Measurements from ENCODE around the gene BMI1. TPM values are rescaled to one million over a fixed set of nuclear protein-coding genes. Genes with fewer than 3 reads are reported as not detected.

The BMI1 gene
- total RNA-seq, 1 donor from 2014 or later, result 49.9 TPM

- TF ChIP-seq, protein P1, sequence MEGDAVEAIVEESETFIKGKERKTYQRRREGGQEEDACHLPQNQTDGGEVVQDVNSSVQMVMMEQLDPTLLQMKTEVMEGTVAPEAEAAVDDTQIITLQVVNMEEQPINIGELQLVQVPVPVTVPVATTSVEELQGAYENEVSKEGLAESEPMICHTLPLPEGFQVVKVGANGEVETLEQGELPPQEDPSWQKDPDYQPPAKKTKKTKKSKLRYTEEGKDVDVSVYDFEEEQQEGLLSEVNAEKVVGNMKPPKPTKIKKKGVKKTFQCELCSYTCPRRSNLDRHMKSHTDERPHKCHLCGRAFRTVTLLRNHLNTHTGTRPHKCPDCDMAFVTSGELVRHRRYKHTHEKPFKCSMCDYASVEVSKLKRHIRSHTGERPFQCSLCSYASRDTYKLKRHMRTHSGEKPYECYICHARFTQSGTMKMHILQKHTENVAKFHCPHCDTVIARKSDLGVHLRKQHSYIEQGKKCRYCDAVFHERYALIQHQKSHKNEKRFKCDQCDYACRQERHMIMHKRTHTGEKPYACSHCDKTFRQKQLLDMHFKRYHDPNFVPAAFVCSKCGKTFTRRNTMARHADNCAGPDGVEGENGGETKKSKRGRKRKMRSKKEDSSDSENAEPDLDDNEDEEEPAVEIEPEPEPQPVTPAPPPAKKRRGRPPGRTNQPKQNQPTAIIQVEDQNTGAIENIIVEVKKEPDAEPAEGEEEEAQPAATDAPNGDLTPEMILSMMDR (conservative IDR thresholded peaks at IDR 0.05), result no peak
- peaks cover 50% of the 10 kb centered on the region for H3K4me1 Mint-ChIP-seq
- H3K9me3 Mint-ChIP-seq, result no peaks in the 10 kb centered on the region
- no peak for DNase-seq (ENCODE audit: low read depth, low spot score)
- peak overlapping the region; percentile 96 for H3K4me3 Mint-ChIP-seq
- H3K27ac Mint-ChIP-seq (ENCODE audit: unreplicated experiment), result no peak overlapping the region
- H3K27me3 Mint-ChIP-seq (ENCODE audit: low read depth), result peaks cover 63% of the 10 kb centered on the region
- peaks cover 11% of the 10 kb centered on the region for H3K36me3 Mint-ChIP-seq (ENCODE audit: low read depth)
Observed at GRCh38 chr10:22323538-22324305, 2.8 kb downstream of the BMI1 start.

DNA sequence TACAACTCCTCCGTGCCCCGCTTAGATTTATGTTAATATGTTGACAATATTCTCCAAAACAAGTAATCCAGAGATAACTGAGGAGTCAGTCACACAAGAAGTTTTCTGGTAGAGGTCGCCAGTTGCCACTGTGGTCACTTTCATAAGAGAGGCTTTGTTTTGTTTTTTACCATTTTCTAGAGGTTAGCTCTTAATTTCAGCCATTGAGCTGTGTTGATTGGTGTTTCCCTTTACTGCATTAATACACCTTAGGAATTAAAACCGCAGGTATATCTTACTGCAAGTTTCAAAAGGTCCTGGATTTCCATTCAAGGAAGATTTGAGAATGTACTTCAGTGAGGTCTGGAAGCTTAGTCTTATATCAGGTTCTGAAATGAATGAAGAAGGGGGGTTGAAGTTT lies 3.5 kb downstream of the BMI1 start:
- Mint-ChIP-seq H3K9me3 (no peaks in the 10 kb centered on the region), H3K27me3 (ENCODE audit: low read depth) (peaks cover 56% of the 10 kb centered on the region), H3K36me3 (ENCODE audit: low read depth) (peaks cover 14% of the 10 kb centered on the region), H3K27ac (ENCODE audit: unreplicated experiment) (no peak overlapping the region), H3K4me1 (peaks cover 50% of the 10 kb centered on the region), H3K4me3 (peak overlapping the region; percentile 96)
- DNase-seq (ENCODE audit: low read depth, low spot score), result no peak
- TF ChIP-seq, protein P1 (conservative IDR thresholded peaks at IDR 0.05), result no peak

- peaks cover 56% of the 10 kb centered on the region for H3K27me3 Mint-ChIP-seq (ENCODE audit: low read depth)
- TF ChIP-seq, protein P1 (conservative IDR thresholded peaks at IDR 0.05), result no peak
- H3K27ac Mint-ChIP-seq (ENCODE audit: unreplicated experiment), result no peak overlapping the region
- DNase-seq (ENCODE audit: low read depth, low spot score), result no peak
- peaks cover 18% of the 10 kb centered on the region for H3K36me3 Mint-ChIP-seq (ENCODE audit: low read depth)
- H3K4me1 Mint-ChIP-seq, result peaks cover 45% of the 10 kb centered on the region
- peak overlapping the region; percentile 96 for H3K4me3 Mint-ChIP-seq
- no peaks in the 10 kb centered on the region for H3K9me3 Mint-ChIP-seq
Observed at GRCh38 chr10:22324893-22325271, 4.0 kb downstream of the BMI1 start.

- H3K27me3 Mint-ChIP-seq (ENCODE audit: low read depth), result peaks cover 51% of the 10 kb centered on the region
- H3K36me3 Mint-ChIP-seq (ENCODE audit: low read depth), result peaks cover 15% of the 10 kb centered on the region
- H3K4me3 Mint-ChIP-seq, result peak overlapping the region; percentile 96
- DNase-seq (ENCODE audit: low read depth, low spot score), result peak; percentile 65
- no peaks in the 10 kb centered on the region for H3K9me3 Mint-ChIP-seq
- TF ChIP-seq, protein P1 (conservative IDR thresholded peaks at IDR 0.05), result no peak
- H3K4me1 Mint-ChIP-seq, result peaks cover 41% of the 10 kb centered on the region
- no peak overlapping the region for H3K27ac Mint-ChIP-seq (ENCODE audit: unreplicated experiment)
Observed at GRCh38 chr10:22325272-22326144, 4.6 kb downstream of the BMI1 start.

- peaks cover 57% of the 10 kb centered on the region for H3K27me3 Mint-ChIP-seq (ENCODE audit: low read depth)
- H3K27ac Mint-ChIP-seq (ENCODE audit: unreplicated experiment), result no peak overlapping the region
- H3K36me3 Mint-ChIP-seq (ENCODE audit: low read depth), result peaks cover 16% of the 10 kb centered on the region
- DNase-seq (ENCODE audit: low read depth, low spot score), result no peak
- no peaks in the 10 kb centered on the region for H3K9me3 Mint-ChIP-seq
- TF ChIP-seq, protein P1 (conservative IDR thresholded peaks at IDR 0.05), result no peak
- peak overlapping the region; percentile 93 for H3K4me3 Mint-ChIP-seq
- peaks cover 41% of the 10 kb centered on the region for H3K4me1 Mint-ChIP-seq
Observed at GRCh38 chr10:22326145-22326702, 5.3 kb downstream of the BMI1 start.

All from neural crest cell (in vitro differentiated cells).